HEK293 (cell line): ENCODE data around the gene CDK11A.
"Not testable (repeated sequence)": the region's sequence is repeated elsewhere in the genome, so short reads cannot be mapped to it uniquely, and the experiment has no call there.

ENCODE experiments used
- ZEB2 ChIP-seq: fragments of 450-650 bp; formaldehyde crosslinking; IDR thresholded peaks from 2 replicates; pipeline ENCODE4 v1.5.1; 2016; ENCODE audit warnings: missing biosample characterization, missing genetic modification characterization
- ZNF660 ChIP-seq: fragments of 450-650 bp; IDR thresholded peaks from 2 replicates; pipeline ENCODE4 v1.5.1; 2018; ENCODE audit warnings: missing biosample characterization, mild to moderate bottlenecking, missing genetic modification characterization
- TF ChIP-seq, protein P1 (sequence below): fragments of 450-650 bp; formaldehyde crosslinking; IDR thresholded peaks from 2 replicates; pipeline ENCODE4 v1.5.1; 2016; ENCODE audit warnings: missing biosample characterization, missing genetic modification characterization
- TF ChIP-seq, protein P2 (sequence below): fragments of 450-650 bp; formaldehyde crosslinking; IDR thresholded peaks from 2 replicates; pipeline ENCODE4 v1.5.1; 2016; ENCODE audit warnings: missing biosample characterization, missing genetic modification characterization
- TF ChIP-seq, protein P3 (sequence below): fragments of 450-650 bp; formaldehyde crosslinking; IDR thresholded peaks from 2 replicates; pipeline ENCODE4 v1.5.1; 2016; ENCODE audit warnings: missing biosample characterization, missing genetic modification characterization

DNA sequence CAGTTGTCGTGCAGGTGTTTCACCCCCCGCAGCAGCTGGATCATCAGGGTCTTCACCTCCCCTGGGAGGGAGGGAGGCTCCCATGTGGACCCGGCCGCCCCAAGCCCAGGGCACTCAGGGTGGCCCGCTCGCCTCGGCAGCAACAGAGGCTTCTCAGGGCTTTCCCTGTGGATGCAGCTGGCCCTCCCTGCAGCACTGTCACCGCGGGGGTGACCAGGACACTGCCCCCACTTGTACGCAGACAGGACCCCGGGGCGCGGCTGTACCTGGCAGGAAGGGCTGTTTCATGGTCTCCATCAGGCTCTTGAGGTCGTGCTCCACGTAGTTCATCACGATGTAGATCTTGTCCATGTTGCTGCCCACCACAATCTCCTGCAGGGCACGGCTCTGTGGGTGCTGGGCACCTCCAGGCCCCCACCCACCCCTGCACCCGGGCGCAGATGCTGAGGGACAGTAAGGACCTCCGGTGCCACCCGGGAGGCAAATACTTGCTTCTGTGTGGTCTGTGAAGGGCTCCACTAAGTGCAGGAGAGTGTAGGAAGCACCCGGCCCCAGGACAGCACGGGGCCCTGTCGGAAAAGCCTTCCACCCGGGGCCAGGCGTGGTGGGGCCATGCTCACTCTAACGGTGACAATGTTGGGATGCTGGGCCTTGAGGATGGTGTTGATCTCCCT lies 19.7 kb downstream of the CDK11A start:
- not testable (repeated sequence) for TF ChIP-seq ZEB2 (tag by site-specific recombination); ZNF660
- TF ChIP-seq, protein P1, sequence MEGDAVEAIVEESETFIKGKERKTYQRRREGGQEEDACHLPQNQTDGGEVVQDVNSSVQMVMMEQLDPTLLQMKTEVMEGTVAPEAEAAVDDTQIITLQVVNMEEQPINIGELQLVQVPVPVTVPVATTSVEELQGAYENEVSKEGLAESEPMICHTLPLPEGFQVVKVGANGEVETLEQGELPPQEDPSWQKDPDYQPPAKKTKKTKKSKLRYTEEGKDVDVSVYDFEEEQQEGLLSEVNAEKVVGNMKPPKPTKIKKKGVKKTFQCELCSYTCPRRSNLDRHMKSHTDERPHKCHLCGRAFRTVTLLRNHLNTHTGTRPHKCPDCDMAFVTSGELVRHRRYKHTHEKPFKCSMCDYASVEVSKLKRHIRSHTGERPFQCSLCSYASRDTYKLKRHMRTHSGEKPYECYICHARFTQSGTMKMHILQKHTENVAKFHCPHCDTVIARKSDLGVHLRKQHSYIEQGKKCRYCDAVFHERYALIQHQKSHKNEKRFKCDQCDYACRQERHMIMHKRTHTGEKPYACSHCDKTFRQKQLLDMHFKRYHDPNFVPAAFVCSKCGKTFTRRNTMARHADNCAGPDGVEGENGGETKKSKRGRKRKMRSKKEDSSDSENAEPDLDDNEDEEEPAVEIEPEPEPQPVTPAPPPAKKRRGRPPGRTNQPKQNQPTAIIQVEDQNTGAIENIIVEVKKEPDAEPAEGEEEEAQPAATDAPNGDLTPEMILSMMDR = not testable (repeated sequence)
- TF ChIP-seq, protein P2, sequence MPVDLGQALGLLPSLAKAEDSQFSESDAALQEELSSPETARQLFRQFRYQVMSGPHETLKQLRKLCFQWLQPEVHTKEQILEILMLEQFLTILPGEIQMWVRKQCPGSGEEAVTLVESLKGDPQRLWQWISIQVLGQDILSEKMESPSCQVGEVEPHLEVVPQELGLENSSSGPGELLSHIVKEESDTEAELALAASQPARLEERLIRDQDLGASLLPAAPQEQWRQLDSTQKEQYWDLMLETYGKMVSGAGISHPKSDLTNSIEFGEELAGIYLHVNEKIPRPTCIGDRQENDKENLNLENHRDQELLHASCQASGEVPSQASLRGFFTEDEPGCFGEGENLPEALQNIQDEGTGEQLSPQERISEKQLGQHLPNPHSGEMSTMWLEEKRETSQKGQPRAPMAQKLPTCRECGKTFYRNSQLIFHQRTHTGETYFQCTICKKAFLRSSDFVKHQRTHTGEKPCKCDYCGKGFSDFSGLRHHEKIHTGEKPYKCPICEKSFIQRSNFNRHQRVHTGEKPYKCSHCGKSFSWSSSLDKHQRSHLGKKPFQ = not testable (repeated sequence)
- TF ChIP-seq, protein P3, sequence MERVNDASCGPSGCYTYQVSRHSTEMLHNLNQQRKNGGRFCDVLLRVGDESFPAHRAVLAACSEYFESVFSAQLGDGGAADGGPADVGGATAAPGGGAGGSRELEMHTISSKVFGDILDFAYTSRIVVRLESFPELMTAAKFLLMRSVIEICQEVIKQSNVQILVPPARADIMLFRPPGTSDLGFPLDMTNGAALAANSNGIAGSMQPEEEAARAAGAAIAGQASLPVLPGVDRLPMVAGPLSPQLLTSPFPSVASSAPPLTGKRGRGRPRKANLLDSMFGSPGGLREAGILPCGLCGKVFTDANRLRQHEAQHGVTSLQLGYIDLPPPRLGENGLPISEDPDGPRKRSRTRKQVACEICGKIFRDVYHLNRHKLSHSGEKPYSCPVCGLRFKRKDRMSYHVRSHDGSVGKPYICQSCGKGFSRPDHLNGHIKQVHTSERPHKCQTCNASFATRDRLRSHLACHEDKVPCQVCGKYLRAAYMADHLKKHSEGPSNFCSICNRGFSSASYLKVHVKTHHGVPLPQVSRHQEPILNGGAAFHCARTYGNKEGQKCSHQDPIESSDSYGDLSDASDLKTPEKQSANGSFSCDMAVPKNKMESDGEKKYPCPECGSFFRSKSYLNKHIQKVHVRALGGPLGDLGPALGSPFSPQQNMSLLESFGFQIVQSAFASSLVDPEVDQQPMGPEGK (tag by site-specific recombination) = not testable (repeated sequence)
